Measurements from ENCODE around the gene DDX51. TPM values are rescaled to one million over a fixed set of nuclear protein-coding genes. Genes with fewer than 3 reads are reported as not detected.

DDX51 gene
- total and polyA plus RNA-seq, 2 of the 4 experiments (the other 2 are of a cell fraction) = 3.8 to 14.5 TPM

DNA sequence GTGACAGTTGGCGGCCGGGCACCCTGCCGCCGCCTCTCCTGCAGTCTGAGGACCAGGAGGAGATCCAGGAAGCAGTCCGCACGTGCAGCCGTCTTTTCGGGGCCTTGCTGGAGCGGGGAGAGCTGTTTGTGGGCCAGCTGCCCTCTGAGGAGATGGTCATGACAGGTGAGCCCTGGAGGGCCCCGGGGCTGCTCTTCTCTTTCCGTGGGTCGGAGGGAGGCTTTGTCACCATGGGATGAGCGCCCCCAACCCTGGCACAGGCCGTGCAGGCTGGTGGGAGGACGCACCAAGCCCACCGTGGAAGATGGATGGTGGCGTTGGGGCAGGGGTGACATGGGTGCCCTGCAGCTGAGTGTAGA, 670 bp upstream of the DDX51 start:
- H3K36me3 ChIP-seq (ENCODE audit: control insufficient read depth, insufficient read depth, low read length) = peaks cover 37% of the 10 kb centered on the region
- H3K27ac ChIP-seq (ENCODE audit: insufficient read depth, low read length) = peak overlapping the region; percentile 71; the same call in 1 of the 2 replicates
- DNase-seq (no peak), ATAC-seq (ENCODE audit: low read depth) (peak; percentile 2; the same call in 1 of the 2 replicates)
- no peak overlapping the region for H4K5ac ChIP-seq (ENCODE audit: low read depth, low read length)
- H3K4ac ChIP-seq (ENCODE audit: low read depth, low read length) = no peak overlapping the region; the same call in 1 of the 2 replicates
- H3K4me1 ChIP-seq (ENCODE audit: control insufficient read depth, insufficient read depth, low read length) = peaks cover 9% of the 10 kb centered on the region
- CTCF ChIA-PET = no interaction called here
- H2AK5ac ChIP-seq (ENCODE audit: low read depth, low read length) = 0 out of 2 replicates have a peak overlapping the region, but pooled peaks have one; percentile 36
- H3K9me1 ChIP-seq (ENCODE audit: insufficient read depth, low read length) = 0 out of 2 replicates have a peak, but pooled peaks cover 3% of the 10 kb centered on the region
- peak overlapping the region; percentile 16 for H2AFZ ChIP-seq (replicated peaks; ENCODE audit: low read length, poor library complexity)
- H4K8ac ChIP-seq (ENCODE audit: low read depth in 2 of 2, low read length in 2 of 2) = peak overlapping the region in 1 of 2 experiments; percentile 87; a peak in 1 of 4 replicates
- no peak overlapping the region for H2BK20ac ChIP-seq (ENCODE audit: low read depth, low read length)
- WGBS, 2 experiments (ENCODE audit: extremely low coverage in 2 of 2, insufficient read length in 1 of 2) = 0% methylated on average over 3 of the region's 17 CpGs; no CpG with 5 or more reads in 1 of the 2 experiments
- in situ Hi-C loops (cut with MboI; ENCODE audit: low sequenced_read_pairs) (no loop called here), intact Hi-C loops (cut with micrococcal nuclease) (no loop called here), dilution Hi-C loops (cut with HindIII; ENCODE audit: low sequenced_read_pairs, unreplicated experiment) (no loop called here)
- POLR2A ChIA-PET (ENCODE audit: unreplicated experiment) = no interaction called here
- no peaks in the 10 kb centered on the region for H3K27me3 ChIP-seq (ENCODE audit: control insufficient read depth, insufficient read depth, low read length)
- no peak overlapping the region for H3K56ac ChIP-seq (ENCODE audit: extremely low read depth, insufficient read depth, low read length)
- no peak overlapping the region for H3K18ac ChIP-seq (ENCODE audit: low read depth, low read length)
- peak overlapping the region; percentile 96 for H3K4me2 ChIP-seq (ENCODE audit: low read depth, low read length)
- H3K4me3 ChIP-seq (ENCODE audit: insufficient read depth, low read depth, low read length) = peak overlapping the region; percentile 95
- no peak overlapping the region for H3K14ac ChIP-seq (replicated peaks; ENCODE audit: low read depth, low read length)
- H4K20me1 ChIP-seq (ENCODE audit: insufficient read depth, low read length) = peaks cover 5% of the 10 kb centered on the region; the same call in 1 of the 2 replicates
- H3K9ac ChIP-seq (ENCODE audit: low read depth, low read length) = peak overlapping the region; percentile 86
- no peak overlapping the region for H2BK120ac ChIP-seq (ENCODE audit: low read depth, low read length)
- no peak overlapping the region for H4K91ac ChIP-seq (ENCODE audit: insufficient read depth, low read depth, low read length)
- no peaks in the 10 kb centered on the region for H3K9me3 ChIP-seq (ENCODE audit: control insufficient read depth, insufficient read depth, low read length)
- TF ChIP-seq RCOR1 (IDR thresholded peaks at IDR 0.05; ENCODE audit: insufficient replicate concordance, low read length) = no peak
- no peak for TF ChIP-seq CEBPB (IDR thresholded peaks at IDR 0.05; ENCODE audit: low read depth, low read length)
- no peak for TF ChIP-seq MAZ (IDR thresholded peaks at IDR 0.05; ENCODE audit: borderline replicate concordance, low read depth, low read length)
- TF ChIP-seq BHLHE40 (IDR thresholded peaks at IDR 0.05; ENCODE audit: low read depth, low read length) = peak; percentile 63
- H2BK15ac ChIP-seq (ENCODE audit: low read depth, low read length) = no peak overlapping the region
- no TSS peak for BruUV-seq (replicated peaks)
- peaks cover 13 to 40% of the 10 kb centered on the region in 2 experiments for H3K79me1 ChIP-seq (ENCODE audit: low read depth in 1 of 2, low read length in 2 of 2)
- peak overlapping the region; percentile 91 for H2AK9ac ChIP-seq (replicated peaks; ENCODE audit: low read depth, low read length, poor library complexity)
- no peak overlapping the region for H3K23ac ChIP-seq (ENCODE audit: low read depth, low read length)
- H2BK5ac ChIP-seq (ENCODE audit: low read depth, low read length, poor library complexity, severe bottlenecking) = no peak overlapping the region
